ENCODE measurements around the gene CCDC122.

Gene CCDC122

GRCh38 chr13:43802511-43802910 lies 77.0 kb downstream of the CCDC122 start:
- DNase-seq (ENCODE audit: insufficient read length, low spot score) (no peak), FAIRE-seq (no peak)
- no peak for TF ChIP-seq POLR2A (IDR thresholded peaks at IDR 0.05; ENCODE audit: low read depth, low read length)

GRCh38 chr13:43800828-43801227 lies 78.7 kb downstream of the CCDC122 start:
- DNase-seq (ENCODE audit: insufficient read length, low spot score) = no peak
- FAIRE-seq = no peak
- no peak for TF ChIP-seq POLR2A (IDR thresholded peaks at IDR 0.05; ENCODE audit: low read depth, low read length)

- TF ChIP-seq POLR2A (IDR thresholded peaks at IDR 0.05; ENCODE audit: low read depth, low read length) = no peak
- no peak for DNase-seq (ENCODE audit: insufficient read length, low spot score)
- FAIRE-seq = no peak
Measured at GRCh38 chr13:43799191-43799590, 80.3 kb downstream of the CCDC122 start.

DNA sequence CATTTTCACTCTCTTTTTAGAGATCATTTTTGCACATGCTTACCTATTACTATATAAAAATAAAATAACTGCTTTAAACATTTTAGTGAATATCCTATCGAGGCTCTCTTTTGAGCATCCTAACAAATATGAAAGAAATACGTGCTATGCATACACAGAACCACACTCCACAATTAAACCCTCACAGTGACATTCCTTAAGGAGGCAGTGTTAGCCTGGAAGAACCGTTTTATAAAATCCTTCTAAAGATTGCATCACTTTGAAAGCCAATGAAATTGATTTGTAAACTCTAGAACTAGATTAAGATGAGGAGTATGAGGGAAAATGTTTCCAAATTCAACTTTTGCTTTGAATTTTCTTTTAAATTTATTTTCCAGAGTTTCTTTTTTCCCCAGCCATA lies 81.7 kb downstream of the CCDC122 start:
- DNase-seq (ENCODE audit: insufficient read length, low spot score) (no peak), FAIRE-seq (no peak)
- TF ChIP-seq POLR2A (IDR thresholded peaks at IDR 0.05; ENCODE audit: low read depth, low read length) = no peak

DNA sequence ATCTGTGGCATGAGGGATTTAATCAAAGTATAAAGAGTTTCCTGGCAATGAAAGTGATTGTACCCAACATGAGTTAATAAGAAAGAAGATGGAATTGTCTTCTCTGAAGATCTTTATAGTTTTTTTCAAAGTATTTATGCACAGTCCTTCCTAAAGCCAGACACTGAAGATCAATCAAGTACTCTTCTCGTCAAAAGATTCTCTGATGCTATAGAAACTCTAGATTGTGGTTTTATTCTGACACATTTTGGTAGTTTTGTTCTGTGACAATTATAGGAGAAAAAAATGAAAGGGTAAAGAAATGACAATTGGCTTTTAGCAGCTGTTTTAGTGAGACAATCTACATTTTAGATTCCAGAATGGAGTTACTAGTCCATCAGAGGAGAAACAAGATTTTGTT lies 82.4 kb downstream of the CCDC122 start:
- FAIRE-seq = no peak

DNA sequence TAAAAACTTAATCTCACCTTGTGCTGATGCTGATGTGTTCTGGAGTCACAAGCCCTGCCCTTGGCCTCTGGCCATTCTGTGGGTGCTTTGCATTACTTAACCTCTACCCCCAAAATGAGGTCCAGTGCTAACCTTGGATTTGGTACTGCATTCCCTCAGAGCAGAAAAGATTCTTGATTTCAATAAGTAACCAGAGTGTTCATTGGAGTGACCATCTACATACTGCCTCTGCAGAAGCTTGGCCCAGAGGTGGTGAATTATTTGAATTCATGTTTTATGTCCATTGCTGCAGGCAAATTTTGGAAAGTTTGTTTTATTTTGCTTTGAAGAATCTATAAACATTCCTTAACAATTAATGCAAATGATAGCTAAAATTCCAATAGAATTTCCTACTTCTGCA lies 85.1 kb downstream of the CCDC122 start:
- FAIRE-seq (no peak), DNase-seq (ENCODE audit: insufficient read length, low spot score) (no peak)
- no peak for TF ChIP-seq POLR2A (IDR thresholded peaks at IDR 0.05; ENCODE audit: low read depth, low read length)

More for the DNA sequence above, 82.4 kb downstream of the CCDC122 start:
- no peak for TF ChIP-seq POLR2A (IDR thresholded peaks at IDR 0.05; ENCODE audit: low read depth, low read length)
- DNase-seq (ENCODE audit: insufficient read length, low spot score) = no peak

- TF ChIP-seq POLR2A (IDR thresholded peaks at IDR 0.05; ENCODE audit: low read depth, low read length) = no peak
- no peak for DNase-seq (ENCODE audit: insufficient read length, low spot score)
- FAIRE-seq = no peak
Measured at GRCh38 chr13:43792076-43792881, 87.3 kb downstream of the CCDC122 start.

DNA sequence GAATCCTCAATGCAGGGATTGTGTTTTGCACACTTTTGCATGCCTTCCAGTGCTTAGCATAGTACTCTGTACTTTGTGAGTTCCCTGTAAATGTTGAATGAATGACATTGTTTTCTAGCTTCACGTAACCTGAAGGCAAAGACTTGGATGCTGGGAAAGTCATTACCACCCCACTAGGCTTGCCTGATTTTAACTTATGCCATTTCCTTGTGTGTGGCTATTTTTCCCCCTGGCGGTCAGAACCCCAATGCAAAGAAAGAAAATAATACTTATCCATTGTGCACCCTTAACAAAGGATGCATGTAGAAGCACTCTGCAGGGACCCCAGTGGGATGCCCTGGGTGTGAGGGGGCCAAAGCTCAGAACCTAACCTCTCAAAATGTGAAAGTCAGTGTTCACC lies 91.5 kb downstream of the CCDC122 start:
- DNase-seq (ENCODE audit: insufficient read length, low spot score) (no peak), FAIRE-seq (no peak)

GRCh38 chr13:43787518-43787891 lies 92.0 kb downstream of the CCDC122 start:
- TF ChIP-seq POLR2A (IDR thresholded peaks at IDR 0.05; ENCODE audit: low read depth, low read length) = no peak
- FAIRE-seq (no peak), DNase-seq (ENCODE audit: insufficient read length, low spot score) (no peak)

More for the DNA sequence above, 91.5 kb downstream of the CCDC122 start:
- TF ChIP-seq POLR2A (IDR thresholded peaks at IDR 0.05; ENCODE audit: low read depth, low read length) = no peak

GRCh38 chr13:43786766-43787517 lies 92.6 kb downstream of the CCDC122 start, which contains the start of gene ENOX1:
Gene ENOX1 (minus strand): TSS chr13:43786972.
- FAIRE-seq = no peak
- DNase-seq (ENCODE audit: insufficient read length, low spot score) = peak; percentile 27

DNA sequence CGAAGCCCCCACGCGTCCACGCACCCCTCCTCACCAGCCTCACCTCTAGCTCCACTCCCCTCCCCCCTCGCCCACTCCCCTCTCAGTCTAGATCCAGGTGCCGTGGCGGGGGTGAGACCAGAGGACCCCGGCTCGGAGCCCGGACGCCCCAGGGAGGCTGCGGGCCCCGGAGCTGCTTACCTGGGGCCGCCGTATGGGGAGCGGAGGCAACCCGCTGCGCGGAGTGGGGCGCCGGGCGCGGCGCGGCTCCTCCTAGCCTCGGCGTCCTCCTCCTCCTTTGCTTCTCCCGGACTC lies 93.1 kb downstream of the CCDC122 start:
- FAIRE-seq = no peak
- DNase-seq (ENCODE audit: insufficient read length, low spot score) = no peak
- no peak for TF ChIP-seq POLR2A (IDR thresholded peaks at IDR 0.05; ENCODE audit: low read depth, low read length)

More at GRCh38 chr13:43786766-43787517, 92.6 kb downstream of the CCDC122 start, which contains the start of gene ENOX1:
- TF ChIP-seq POLR2A (IDR thresholded peaks at IDR 0.05; ENCODE audit: low read depth, low read length) = no peak

All from H54 (cell line).